ENCODE data around the gene ADCYAP1R1. TPM values are rescaled to one million over a fixed set of nuclear protein-coding genes. Genes with fewer than 3 reads are reported as not detected.

Gene ADCYAP1R1
- total RNA-seq, 1 experiment from 2014 or later, result 8.9 TPM

DNA sequence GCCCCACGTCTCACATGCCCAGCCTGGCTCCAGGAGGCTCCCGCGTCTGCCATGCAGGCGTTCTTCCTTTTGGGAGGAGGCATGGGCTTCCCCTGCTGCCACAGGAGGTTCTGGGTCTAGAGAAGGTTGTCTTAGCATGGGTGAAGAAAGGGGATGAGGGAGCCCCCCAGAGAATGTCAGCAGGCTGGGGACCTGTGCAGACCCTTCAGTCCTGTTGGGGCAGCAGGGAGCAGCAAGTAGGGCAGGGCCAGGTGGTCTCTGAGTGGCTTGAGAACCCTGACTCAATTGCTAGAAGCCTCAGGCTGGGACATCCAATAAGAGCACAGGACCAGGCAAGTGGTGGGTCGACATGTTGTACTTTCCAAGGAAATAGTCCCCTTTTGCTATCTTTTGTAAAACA lies 34.4 kb upstream of the ADCYAP1R1 start:
- Histone ChIP-seq H3K23me2 (ENCODE audit: insufficient read length, low read depth, low read length, poor library complexity, severe bottlenecking) (no peaks in the 10 kb centered on the region), H4K91ac (ENCODE audit: insufficient read length, low read depth, low read length) (no peak overlapping the region), H4K8ac (replicated peaks; ENCODE audit: insufficient read length, low read depth, low read length) (no peak overlapping the region), H2BK5ac (ENCODE audit: insufficient read length, low read length) (no peak overlapping the region), H2AFZ (ENCODE audit: low read length) (no peak overlapping the region), H2BK120ac (ENCODE audit: low read depth, low read length, poor library complexity, severe bottlenecking) (no peak overlapping the region), H3K9ac (ENCODE audit: extremely low read depth, insufficient read length, low read length) (no peak overlapping the region), H3K18ac (ENCODE audit: insufficient read length, low read depth, low read length) (no peak overlapping the region), H3K79me1 (ENCODE audit: insufficient read depth, low read depth, low read length, poor library complexity, severe bottlenecking) (no peaks in the 10 kb centered on the region), H2BK15ac (ENCODE audit: low read depth, low read length) (no peak overlapping the region), H3T11ph (ENCODE audit: low read length) (no peak overlapping the region), H3K27me3 (ENCODE audit: insufficient read depth, low read length) (no peaks in the 10 kb centered on the region), H2BK12ac (ENCODE audit: insufficient read length, low read depth, low read length) (no peak overlapping the region), H3K14ac (ENCODE audit: insufficient read depth, low read length) (no peak overlapping the region), H3K4me2 (ENCODE audit: insufficient read depth, insufficient read length, low read length) (no peak overlapping the region), H3K23ac (ENCODE audit: insufficient read length, low read depth, low read length) (no peak overlapping the region), H2BK20ac (ENCODE audit: low read depth, low read length, poor library complexity, severe bottlenecking) (no peak overlapping the region), H3K27ac (ENCODE audit: insufficient read length, low read depth, low read length) (no peak overlapping the region), H3K9me3 (ENCODE audit: control insufficient read depth, low read depth, low read length) (no peaks in the 10 kb centered on the region), H3K79me2 (ENCODE audit: insufficient read depth, low read length) (no peaks in the 10 kb centered on the region), H3K4ac (ENCODE audit: low read depth, low read length) (no peak overlapping the region), H4K5ac (ENCODE audit: insufficient read length, low read depth, low read length) (no peak overlapping the region), H3K56ac (ENCODE audit: insufficient read length, low read depth, low read length) (no peak overlapping the region), H3K4me1 (ENCODE audit: insufficient read depth, low read length) (peaks cover 8% of the 10 kb centered on the region), H4K20me1 (ENCODE audit: control insufficient read depth, insufficient read depth, insufficient read length) (peaks cover 2% of the 10 kb centered on the region), H2AK5ac (ENCODE audit: insufficient read length, low read length) (no peak overlapping the region)
- Mint-ChIP-seq H3K27me3 (ENCODE audit: low read depth) (peaks cover 5% of the 10 kb centered on the region), H3K4me1 (peaks cover 33 to 34% of the 10 kb centered on the region in 2 experiments), H3K27ac (no peak overlapping the region; a peak in 1 of 7 replicates), H3K9me3 (no peaks in the 10 kb centered on the region), H3K4me3 (no peak overlapping the region), H3K36me3 (ENCODE audit: insufficient read depth in 1 of 3, low read depth in 3 of 3) (no peaks in the 10 kb centered on the region)
- WGBS (ENCODE audit: extremely low coverage, insufficient read length, low lambda C conversion rate), result no CpG with 5 or more reads among the region's 5 CpGs
- no peak for DNase-seq
- TF ChIP-seq, protein P1, sequence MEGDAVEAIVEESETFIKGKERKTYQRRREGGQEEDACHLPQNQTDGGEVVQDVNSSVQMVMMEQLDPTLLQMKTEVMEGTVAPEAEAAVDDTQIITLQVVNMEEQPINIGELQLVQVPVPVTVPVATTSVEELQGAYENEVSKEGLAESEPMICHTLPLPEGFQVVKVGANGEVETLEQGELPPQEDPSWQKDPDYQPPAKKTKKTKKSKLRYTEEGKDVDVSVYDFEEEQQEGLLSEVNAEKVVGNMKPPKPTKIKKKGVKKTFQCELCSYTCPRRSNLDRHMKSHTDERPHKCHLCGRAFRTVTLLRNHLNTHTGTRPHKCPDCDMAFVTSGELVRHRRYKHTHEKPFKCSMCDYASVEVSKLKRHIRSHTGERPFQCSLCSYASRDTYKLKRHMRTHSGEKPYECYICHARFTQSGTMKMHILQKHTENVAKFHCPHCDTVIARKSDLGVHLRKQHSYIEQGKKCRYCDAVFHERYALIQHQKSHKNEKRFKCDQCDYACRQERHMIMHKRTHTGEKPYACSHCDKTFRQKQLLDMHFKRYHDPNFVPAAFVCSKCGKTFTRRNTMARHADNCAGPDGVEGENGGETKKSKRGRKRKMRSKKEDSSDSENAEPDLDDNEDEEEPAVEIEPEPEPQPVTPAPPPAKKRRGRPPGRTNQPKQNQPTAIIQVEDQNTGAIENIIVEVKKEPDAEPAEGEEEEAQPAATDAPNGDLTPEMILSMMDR (conservative IDR thresholded peaks at IDR 0.05), result no peak
